HG03108 (cell line): Measurements from ENCODE around the gene TACR3.
"Not testable (repeated sequence)": the region's sequence is repeated elsewhere in the genome, so short reads cannot be mapped to it uniquely, and the experiment has no call there.

Source experiments
- ATAC-seq: cut with Tn5 transposase; IDR thresholded peaks from one replicate; pipeline ENCODE4 v1.9.1; 2021; ENCODE audit warnings: moderate library complexity; ENCODE audit not compliant: unreplicated experiment

Gene TACR3, protein sequence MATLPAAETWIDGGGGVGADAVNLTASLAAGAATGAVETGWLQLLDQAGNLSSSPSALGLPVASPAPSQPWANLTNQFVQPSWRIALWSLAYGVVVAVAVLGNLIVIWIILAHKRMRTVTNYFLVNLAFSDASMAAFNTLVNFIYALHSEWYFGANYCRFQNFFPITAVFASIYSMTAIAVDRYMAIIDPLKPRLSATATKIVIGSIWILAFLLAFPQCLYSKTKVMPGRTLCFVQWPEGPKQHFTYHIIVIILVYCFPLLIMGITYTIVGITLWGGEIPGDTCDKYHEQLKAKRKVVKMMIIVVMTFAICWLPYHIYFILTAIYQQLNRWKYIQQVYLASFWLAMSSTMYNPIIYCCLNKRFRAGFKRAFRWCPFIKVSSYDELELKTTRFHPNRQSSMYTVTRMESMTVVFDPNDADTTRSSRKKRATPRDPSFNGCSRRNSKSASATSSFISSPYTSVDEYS

DNA sequence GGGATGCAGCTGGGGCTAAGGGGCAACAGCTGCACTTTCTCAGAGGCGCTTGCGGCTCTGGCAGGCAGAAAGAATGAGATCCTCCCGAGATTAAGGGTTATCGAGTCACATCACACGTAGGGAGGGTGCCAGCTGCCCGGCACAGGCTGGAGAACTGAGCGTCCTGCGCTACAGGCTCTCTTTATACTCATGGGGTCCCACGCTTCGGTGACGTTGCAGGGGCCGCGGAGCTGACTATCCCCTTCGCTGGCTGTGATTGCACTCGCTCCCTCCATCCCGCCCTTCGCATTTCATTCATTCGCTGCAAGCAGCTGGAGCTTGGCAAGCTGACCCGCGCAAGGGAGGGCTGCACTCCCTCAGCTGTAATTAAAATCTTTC lies at the start of gene TACR3:
Gene TACR3 (minus strand): TSS at position 156 of the 378 bp plus-strand sequence. CDS start 310 bp downstream, outside the sequence.
- ATAC-seq, result no peak

DNA sequence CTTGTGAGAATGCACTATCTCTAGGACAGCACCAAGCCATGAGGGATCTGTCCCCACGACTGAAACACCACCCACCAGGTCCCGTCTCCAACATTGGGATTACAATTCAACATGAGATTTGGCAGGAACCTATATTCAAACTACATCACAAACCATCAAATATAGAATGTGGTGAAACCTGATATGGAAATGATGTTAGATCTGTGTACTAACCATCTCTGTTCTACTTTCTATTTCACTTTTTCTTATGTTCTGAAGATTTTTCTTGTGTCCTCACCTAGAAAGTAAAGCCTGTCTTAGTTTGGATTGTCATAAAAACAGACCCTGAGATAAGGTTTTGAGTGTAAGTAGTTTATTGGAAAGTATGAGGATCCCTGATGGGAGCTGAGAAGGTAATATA lies 37.8 kb upstream of the TACR3 start:
- ATAC-seq, result no peak

DNA sequence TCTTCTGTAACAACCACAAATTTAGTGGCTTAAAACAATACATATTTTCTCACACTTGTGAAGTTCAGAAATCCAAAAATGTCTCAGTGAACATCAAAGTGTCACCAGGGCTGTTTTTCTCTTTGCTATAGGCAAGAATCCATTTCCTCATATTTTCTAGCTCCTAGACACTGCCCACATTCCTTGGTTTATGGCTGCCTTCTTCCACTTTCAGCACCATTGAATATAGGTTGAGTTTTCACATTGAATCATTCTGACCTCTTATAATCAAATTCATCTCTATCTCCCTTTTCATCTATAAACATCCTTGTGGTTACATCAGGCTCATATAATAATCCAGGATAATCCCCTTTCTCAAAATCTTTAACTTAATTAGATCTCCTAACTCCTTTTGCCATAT lies 37.0 kb upstream of the TACR3 start:
- ATAC-seq, result no peak

DNA sequence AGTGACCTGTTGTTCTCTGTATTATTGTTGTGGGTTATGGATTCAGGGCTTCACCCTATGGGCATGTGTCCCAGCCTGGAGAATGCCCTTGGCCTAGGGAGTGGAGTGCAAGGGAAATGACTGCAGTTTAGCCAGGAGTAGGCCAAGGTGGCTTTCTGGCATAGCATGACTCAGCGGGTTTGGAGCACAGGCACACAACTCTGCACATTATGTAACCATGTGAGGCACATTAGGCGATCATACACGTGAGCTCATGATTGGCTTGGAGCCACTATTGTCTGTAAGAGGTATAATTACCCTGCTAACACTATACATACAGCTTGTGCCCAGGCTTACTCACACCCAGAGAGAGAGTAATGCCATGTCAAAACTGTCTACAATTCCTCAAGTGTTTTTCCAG lies 35.1 kb upstream of the TACR3 start:
- no peak for ATAC-seq

DNA sequence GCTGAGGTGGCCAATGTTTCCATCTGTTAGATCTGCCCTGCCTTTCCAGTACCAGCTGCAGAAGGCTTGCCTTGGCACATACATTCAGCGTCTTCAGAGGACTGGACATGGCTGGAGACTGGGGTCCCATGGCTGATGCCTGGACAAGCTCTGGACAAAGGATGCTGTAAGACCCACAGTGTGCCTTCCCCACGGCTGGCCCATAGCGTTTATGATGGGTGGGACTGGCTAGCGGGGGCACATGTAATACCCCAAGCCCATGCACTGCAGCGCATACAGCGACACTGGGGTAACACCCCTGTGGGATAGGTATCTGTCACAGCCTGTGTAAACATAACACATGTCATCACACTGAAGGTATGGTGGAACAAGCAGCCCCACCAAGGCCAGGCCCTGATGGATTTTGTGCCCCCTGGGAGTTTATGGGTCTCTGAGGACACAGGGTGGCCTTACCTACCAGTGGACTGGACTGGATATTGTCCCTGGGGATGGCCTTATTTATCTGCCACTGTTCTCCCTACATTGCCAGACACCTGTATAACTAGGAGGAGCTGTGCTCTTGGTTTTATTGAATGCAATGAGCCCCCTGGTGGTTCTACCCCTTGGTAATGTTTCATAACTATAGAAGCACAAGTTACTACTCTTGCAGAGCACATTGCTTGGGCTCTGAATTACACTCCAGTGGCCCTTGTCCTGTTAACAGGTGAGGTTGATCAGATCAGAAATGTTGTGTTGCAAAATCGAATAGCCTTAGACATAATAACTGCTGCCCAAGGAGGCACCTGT lies 34.3 kb upstream of the TACR3 start:
- ATAC-seq, result no peak

DNA sequence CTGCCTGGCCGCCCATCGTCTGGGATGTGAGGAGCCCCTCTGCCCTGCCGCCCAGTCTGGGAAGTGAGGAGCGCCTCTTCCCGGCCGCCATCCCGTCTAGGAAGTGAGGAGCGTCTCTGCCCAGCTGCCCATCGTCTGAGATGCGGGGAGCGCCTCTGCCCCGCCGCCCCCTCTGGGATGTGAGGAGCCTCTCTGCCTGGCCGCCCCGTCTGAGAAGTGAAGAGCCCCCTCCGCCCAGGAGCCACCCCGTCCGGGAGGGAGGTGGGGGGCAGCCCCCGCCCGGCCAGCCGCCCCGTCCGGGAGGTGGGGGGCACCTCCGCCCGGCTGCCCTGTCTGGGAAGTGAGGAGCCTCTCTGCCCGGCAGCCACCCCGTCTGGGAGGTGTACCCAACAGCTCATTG lies 3.4 kb upstream of the TACR3 start:
- ATAC-seq, result not testable (repeated sequence)

DNA sequence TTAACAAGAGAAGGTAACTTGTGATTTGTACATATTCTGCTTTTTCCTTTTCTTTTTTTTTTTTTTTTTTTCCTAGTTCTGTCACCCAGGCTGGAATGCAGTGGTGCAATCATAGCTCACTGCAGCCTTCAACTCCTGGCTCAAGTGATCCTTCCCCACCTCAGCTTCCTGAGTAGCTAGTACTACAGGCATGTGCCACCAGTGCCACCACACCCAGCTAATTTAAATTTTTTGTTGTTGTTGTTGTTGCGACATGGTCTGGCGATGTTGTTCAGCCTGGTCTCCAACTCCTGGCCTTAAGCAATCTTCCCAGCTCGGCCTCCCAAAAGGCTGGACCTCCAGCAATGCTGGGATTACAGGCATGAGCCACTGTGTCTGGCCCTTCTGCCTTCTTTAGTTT lies 1.5 kb upstream of the TACR3 start:
- no peak for ATAC-seq

DNA sequence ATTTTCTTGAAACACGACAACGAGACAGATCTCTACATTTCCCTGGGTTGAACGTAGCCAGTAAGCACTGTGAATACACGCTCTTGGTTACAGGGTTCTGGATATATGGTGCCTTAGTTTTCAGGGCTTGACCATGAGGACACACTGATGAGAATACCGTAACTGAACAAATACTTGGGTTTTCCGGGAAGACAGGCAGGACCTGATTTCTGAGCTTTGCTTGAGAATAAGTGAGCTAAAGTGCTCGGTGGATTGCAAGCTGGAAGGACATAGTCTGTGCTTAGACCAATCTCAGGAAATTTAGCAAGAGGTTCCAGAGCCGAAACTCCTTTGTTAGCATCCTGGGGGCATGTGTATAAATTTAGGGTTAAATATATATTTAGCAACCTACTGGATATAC lies 876 bp upstream of the TACR3 start:
- ATAC-seq, result no peak

DNA sequence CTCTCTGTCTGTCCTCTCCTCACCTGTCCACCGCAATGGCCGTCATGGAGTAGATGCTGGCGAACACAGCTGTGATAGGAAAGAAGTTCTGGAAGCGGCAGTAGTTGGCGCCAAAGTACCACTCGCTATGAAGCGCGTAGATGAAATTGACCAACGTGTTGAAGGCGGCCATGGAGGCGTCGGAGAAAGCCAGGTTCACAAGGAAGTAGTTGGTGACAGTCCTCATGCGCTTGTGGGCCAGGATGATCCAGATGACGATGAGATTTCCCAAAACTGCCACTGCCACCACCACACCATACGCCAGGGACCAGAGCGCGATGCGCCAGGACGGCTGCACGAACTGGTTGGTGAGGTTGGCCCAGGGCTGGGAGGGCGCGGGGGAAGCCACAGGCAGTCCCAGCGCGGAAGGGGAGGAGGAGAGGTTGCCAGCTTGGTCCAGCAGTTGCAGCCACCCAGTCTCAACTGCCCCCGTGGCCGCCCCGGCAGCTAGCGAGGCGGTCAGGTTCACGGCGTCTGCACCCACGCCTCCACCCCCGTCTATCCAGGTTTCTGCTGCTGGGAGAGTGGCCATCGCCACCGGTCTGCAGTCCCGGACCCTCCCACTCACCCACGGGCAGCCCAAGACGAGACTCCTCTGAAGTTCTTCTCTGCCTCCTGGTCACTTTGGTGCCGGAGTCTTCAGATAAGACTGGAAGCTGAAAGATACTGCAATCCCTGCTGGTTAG lies 518 bp downstream of the TACR3 start:
- no peak for ATAC-seq

DNA sequence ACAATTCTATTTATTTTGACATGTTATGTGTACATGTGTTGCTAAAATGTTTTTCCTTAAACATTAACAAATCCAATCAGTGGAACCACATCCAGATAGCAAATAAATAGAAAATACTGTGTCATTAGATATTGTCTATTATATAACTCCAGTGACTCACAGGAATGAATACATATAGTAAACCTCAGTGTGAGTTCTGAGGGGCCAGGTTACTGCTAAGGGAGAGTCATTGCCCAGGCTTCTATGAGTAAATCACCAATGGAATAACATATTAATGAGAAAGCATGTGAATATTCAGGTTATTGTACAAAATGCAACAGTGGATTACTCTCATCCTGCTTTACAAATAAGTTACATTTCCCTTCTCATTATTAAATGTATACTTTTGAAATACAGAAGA lies 27.2 kb downstream of the TACR3 start:
- no peak for ATAC-seq

DNA sequence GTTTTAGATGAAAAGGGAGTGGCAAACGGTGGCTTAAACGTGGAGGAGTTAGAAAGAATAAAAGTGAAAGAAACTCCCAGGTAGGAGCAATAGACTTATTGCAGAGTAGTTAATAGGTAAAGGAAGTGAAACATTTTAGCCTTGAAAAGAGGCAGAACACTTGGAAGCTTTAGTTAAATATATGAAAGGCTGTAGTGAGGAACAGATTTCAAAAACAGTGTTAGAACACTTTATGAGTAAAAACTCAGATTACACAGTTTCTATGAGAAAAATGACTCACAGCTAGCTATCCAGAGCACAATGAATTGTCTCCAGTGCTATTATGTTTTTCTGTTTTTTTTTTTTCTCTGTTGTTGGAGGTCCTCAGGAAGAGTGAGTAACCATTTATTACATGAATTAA lies 45.8 kb downstream of the TACR3 start:
- ATAC-seq, result no peak

DNA sequence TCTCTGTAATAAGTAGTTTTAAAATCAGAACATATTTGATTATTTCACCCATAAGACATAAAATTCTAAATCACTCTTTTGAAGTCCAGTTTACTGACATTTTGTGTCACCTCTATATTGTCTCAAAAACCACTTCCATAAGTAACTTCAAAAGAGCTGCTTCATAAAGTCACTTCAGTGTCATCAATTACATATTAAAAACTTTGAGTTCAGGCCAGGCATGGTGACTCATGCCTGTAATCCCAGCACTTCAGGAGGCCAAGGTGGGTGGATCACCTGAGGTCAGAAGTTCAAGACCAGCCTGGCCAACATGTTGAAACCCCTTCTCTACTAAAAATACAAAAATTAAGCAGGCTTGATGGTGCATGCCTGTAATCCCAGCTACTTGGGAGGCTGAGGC lies 53.0 kb downstream of the TACR3 start:
- not testable (repeated sequence) for ATAC-seq

DNA sequence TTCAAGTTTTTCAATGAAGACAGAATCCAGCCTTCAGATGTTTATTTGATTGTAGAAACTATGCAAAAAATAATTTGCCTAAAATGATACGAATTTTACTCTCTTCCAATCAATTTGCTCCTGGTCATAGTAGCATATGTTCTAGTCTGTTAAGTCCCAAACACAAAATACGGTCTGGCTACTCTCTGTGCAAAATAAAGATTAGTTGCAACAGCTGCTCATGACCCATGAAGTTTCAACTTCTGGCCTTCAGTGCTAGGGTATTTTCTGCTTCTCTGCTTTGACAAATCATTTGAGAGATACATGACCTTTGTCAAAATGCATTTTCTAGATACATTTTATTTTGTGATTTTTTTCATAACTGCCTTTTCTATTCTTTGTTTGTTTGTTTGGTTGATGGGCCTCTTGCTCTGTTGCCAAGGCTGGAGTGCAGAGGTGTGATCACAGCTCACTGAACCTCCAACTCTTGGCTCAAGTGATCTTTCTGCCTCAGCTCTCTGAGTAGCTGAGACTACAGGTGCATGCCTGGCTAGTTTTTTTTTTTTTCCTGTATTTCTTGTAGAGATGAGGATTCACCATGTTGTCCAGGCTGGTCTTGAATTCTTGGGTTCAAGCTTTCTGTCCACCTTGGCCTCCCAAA lies 55.2 kb downstream of the TACR3 start:
- no peak for ATAC-seq

DNA sequence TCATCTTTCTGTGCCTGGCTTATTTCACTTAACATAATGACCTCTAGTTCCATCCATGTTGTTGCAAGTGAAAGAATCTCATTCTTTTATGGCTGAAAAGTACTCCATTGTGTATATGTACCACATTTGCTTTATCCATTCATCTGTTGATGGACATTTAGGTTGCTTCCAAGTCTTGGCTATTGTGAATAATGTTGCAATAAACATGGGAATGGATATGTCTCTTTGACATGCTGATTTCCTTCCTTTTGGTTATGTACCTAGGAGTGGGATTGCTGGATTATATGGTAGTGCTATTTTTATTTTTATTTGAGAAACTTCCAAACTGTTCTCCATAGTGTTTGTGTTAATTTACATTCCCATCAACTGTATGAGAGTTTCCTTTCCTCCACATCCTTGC lies 71.2 kb downstream of the TACR3 start:
- no peak for ATAC-seq

DNA sequence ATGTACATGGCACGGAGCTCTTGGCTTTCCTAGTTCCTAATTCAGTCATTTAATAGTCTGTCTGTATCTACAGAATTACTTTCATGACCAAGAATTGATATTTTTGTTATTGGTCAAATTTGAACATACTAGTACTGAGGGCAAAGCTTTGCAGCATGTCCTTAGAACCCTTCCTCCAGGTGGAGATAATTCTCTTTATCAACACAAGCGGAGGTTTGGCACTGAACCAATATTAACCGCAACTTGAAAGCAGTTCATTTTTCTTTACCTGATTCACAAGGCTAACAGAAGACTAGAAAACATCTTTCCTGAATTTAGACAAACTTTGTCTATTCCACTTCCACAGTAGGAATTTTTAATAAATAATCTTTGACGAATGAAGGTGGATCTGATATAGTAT lies 73.8 kb downstream of the TACR3 start:
- no peak for ATAC-seq

DNA sequence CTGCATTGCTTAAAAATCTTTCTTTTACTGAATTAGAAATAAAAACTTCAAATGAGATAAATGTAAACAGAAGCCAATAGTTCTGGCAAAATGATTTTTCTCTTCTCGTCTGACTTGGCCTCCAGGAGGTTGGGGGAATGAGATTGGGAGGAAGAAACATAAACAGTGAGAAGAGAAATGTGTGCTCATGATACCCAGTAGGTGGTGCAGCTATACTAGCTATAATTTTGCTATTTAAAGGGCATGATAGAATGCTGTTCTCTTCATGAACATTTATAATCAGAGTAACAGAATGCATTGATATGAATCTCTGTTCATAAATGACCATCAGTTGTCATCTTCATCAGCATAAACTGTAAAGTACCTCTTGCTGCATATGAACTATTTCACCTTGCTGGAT lies 85.5 kb downstream of the TACR3 start:
- ATAC-seq, result no peak

DNA sequence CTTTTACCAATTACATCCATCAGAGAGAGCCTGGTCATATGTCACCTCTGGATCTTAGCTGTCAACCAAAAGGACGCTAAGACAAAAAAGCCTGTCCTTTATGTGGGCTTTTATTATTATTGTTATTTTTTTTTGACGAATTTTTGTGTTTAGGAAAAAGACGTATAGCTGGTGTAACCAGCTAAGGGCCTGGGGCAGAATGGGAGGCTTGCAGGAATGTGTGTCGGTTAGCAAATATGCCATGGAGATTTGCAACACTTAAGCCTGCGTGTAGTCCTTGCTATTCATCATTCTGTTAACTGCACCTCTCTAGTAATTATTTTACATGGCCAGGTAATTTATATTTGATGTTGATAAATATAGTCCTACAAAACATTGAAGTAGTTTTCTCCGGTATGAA lies 93.5 kb downstream of the TACR3 start:
- ATAC-seq, result no peak

DNA sequence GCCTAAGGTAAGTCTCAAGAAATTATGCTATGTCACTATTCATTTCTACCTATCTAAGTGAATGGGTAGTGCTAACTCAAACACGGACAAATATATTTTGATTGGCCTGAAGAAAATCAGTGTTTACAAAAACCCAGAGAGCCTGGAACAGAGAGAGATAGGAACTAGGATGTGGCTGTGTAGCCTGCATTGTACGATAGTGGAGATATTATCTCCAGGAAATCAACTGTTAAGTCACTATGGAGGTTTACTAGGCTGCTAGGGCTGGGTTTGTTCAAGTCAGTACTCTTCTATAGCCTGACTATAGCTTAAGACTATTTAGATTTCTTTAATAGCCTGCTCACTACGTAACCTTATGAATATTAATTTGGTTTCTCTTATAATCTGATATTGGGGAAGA lies 127.9 kb downstream of the TACR3 start:
- ATAC-seq, result no peak

DNA sequence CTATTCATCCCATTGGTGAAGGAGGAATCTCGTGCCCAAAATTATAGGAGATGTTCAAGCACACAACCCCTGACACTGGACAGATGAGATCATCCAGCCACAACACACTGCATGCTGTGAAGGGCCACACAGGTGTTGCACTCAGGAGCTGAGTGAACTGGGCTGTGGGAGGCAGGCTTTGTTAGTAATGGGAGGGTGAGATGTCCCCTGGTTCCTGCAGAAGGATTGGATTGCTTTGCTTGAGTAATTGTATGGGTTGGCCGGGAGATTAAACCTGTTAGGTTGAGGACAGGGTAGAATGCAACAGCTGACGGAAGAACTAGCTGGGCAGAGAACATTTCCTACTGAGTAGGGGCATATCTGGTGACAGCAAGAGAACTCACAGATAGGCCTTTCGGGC lies 152.2 kb downstream of the TACR3 start:
- no peak for ATAC-seq

DNA sequence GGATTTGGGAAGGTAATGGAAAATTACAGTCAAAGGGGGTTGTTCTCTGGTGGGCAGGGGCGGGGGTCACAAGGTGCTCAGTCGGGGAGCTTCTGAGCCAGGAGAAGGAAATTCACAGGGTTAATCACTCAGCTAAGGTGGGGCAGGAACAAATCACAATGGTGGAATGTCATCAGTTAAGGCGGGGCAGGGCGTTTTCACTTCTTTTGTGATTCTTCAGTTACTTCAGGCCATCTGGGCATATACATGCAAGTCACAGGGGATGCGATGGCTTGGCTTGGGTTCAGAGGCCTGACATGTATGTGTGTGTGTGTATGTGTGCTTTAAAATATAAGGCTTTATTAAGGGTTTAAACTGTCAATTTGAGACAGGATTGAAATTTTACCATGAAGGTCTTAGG lies 160.6 kb downstream of the TACR3 start:
- not testable (repeated sequence) for ATAC-seq
